ENCODE results near the gene CXCL3.

The CXCL3 gene

GRCh38 chr4:74009307-74009706 lies 29.2 kb downstream of the CXCL3 start:
- no peak for DNase-seq

GRCh38 chr4:74006009-74006476 lies 32.4 kb downstream of the CXCL3 start:
- DNase-seq, result no peak

GRCh38 chr4:74005528-74005927 lies 33.0 kb downstream of the CXCL3 start:
- no peak for DNase-seq

GRCh38 chr4:74004668-74005067 lies 33.8 kb downstream of the CXCL3 start:
- DNase-seq, result no peak

GRCh38 chr4:74000301-74000700 lies 38.2 kb downstream of the CXCL3 start:
- DNase-seq, result no peak

- DNase-seq, result no peak
Observed at GRCh38 chr4:73998040-73999011, 40.2 kb downstream of the CXCL3 start, which contains the start of gene CXCL5. TSS of gene CXCL5 (minus strand) at chr4:73998677. CDS start at chr4:73998581, 96 bp downstream.

GRCh38 chr4:73992050-73992449 lies 46.4 kb downstream of the CXCL3 start:
- DNase-seq, result no peak

GRCh38 chr4:73991742-73992000 lies 46.8 kb downstream of the CXCL3 start:
- DNase-seq, result no peak

- no peak for DNase-seq
Observed at GRCh38 chr4:73990988-73991741, 47.3 kb downstream of the CXCL3 start.

- no peak for DNase-seq
Observed at GRCh38 chr4:73989928-73990327, 48.6 kb downstream of the CXCL3 start.

GRCh38 chr4:73989031-73989430 lies 49.5 kb downstream of the CXCL3 start:
- no peak for DNase-seq

- DNase-seq, result no peak
Observed at GRCh38 chr4:73988061-73988460, 50.4 kb downstream of the CXCL3 start, which contains the start of gene PPBP. TSS of gene PPBP (minus strand) at chr4:73988190. CDS start at chr4:73988103, 87 bp downstream.

All from stimulated activated CD8-positive, alpha-beta memory T cell treated with anti-CD3 and anti-CD28 coated beads, Interleukin-4, amount 100 ng/mL, for 48 hours (primary cell).